A673 (cell line): ENCODE measurements around the gene PSMD3.

Source experiments
- EZH2 ChIP-seq: fragments of 200-600 bp; sonication (generic); IDR thresholded peaks from 2 replicates; pipeline ENCODE4 v1.6.1; 2017; ENCODE audit warnings: borderline replicate concordance, low read depth, mild to moderate bottlenecking, mixed read lengths, antibody characterized with exemption, low read length; ENCODE audit not compliant: poor library complexity, severe bottlenecking
- TF ChIP-seq, protein P1 (sequence below): fragments of 300-800, 200-600 bp; sonication (generic); conservative IDR thresholded peaks from 2 replicates; pipeline ENCODE4 v1.5.1; 2017; ENCODE audit warnings: low read depth, mild to moderate bottlenecking, antibody characterized with exemption, low read length, moderate library complexity, mixed read lengths

- TF ChIP-seq, protein P1, sequence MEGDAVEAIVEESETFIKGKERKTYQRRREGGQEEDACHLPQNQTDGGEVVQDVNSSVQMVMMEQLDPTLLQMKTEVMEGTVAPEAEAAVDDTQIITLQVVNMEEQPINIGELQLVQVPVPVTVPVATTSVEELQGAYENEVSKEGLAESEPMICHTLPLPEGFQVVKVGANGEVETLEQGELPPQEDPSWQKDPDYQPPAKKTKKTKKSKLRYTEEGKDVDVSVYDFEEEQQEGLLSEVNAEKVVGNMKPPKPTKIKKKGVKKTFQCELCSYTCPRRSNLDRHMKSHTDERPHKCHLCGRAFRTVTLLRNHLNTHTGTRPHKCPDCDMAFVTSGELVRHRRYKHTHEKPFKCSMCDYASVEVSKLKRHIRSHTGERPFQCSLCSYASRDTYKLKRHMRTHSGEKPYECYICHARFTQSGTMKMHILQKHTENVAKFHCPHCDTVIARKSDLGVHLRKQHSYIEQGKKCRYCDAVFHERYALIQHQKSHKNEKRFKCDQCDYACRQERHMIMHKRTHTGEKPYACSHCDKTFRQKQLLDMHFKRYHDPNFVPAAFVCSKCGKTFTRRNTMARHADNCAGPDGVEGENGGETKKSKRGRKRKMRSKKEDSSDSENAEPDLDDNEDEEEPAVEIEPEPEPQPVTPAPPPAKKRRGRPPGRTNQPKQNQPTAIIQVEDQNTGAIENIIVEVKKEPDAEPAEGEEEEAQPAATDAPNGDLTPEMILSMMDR, result no peak
- no peak for TF ChIP-seq EZH2
These were observed 18.5 kb downstream of the PSMD3 start for GRCh38 chr17:39999067-39999466.
